Uterus (tissue), 4 donors: ENCODE results near the gene TLX2. TPM values are rescaled to one million over a fixed set of nuclear protein-coding genes. Genes with fewer than 3 reads are reported as not detected.

Experiments used
- DNase-seq, 2 donors: peaks; one replicate each; pipeline ENCODE4 v3.0.0-alpha.2; 2019 to 2020
- H3K27ac ChIP-seq, 2 donors: fragments of 200-600 bp; sonication (generic); 1 replicate in 1 of 2; 2 replicates in 1 of 2; pipeline ENCODE4 v1.5.1; 2016 to 2018
- H3K27me3 ChIP-seq, 2 donors: fragments of 200-600 bp; sonication (generic); one replicate each; pipeline ENCODE4 v1.5.1; 2018 to 2019; ENCODE audit warnings: control low read depth in 1 of 2
- H3K36me3 ChIP-seq, 2 donors: fragments of 200-600 bp; sonication (generic); one replicate each; pipeline ENCODE4 v1.5.1; 2019; ENCODE audit warnings: control low read depth in 1 of 2
- H3K4me1 ChIP-seq, 2 donors: fragments of 200-600 bp; sonication (generic); one replicate each; pipeline ENCODE4 v1.5.1; 2018 to 2019; ENCODE audit warnings: control low read depth in 1 of 2
- H3K4me3 ChIP-seq, 2 donors: fragments of 200-600 bp; sonication (generic); 1 replicate in 1 of 2; 2 replicates in 1 of 2; pipeline ENCODE4 v1.5.1; 2018 to 2019; ENCODE audit warnings: mild to moderate bottlenecking in 1 of 2
- H3K9me3 ChIP-seq, 2 donors: fragments of 200-600 bp; sonication (generic); one replicate each; pipeline ENCODE4 v1.5.1; 2019; ENCODE audit warnings: control low read depth in 1 of 2
- CTCF ChIP-seq, 4 experiments: fragments of 200-600 bp in 2 of 4; fragments of 450-650 bp in 2 of 4; sonication (generic) in 2 of 4; IDR thresholded peaks; one replicate each; pipeline ENCODE4 v1.5.1; 2016 to 2019; ENCODE audit warnings: antibody characterized with exemption in 4 of 4, mild to moderate bottlenecking in 2 of 4, moderate library complexity in 1 of 4
- POLR2A ChIP-seq, 2 donors: fragments of 450-650 bp; IDR thresholded peaks; one replicate each; pipeline ENCODE4 v1.6.1; 2016; ENCODE audit warnings: antibody characterized with exemption in 2 of 2, mild to moderate bottlenecking in 1 of 2, moderate library complexity in 1 of 2
- intact Hi-C: fragments of 100-400 bp; cut with DNase I; formaldehyde crosslinking; loops from one replicate; pipeline ENCODE4 v1.15.1; 2023; ENCODE audit warnings: low total_unique reads
- total RNA-seq, 4 donors: library from RNA; depleted of rRNA in 3 of 4; stranded (reverse); fragments of >200 nt in 3 of 4; gene quantifications; one replicate each; pipeline versions ENCODE4 v1.1.0 to v1.2.4, GENCODE V29; 2014 to 2023
- donor health status: DM: yes; HTN: yes; CAD: no.

TLX2 gene
- total RNA-seq, 4 donors from 2014 or later = 0.55 TPM; not detected in 3

DNA sequence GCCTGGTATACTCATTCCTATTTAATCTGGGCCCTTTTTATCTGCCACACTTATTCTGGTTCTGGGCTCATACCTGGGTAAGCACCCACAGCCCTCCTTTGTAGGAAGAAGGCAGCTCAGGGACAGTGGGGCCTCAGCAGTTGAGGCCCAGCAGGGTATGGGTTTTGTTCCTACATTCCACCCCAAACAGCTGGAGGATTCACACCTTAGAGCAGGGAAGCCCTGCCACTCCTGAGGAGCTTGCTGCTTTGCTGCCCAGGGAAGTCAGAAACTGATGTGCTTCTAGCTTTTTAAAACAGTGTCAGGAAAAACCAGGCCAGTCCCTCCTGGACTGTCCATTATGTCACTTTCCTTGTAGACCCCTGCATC lies 13.7 kb upstream of the TLX2 start:
- TF ChIP-seq CTCF (IDR thresholded peaks at IDR 0.05) (no peak), POLR2A (IDR thresholded peaks at IDR 0.05) (no peak)
- Histone ChIP-seq H3K4me1 (peaks cover 0 to 15% of the 10 kb centered on the region in 2 donors), H3K4me3 (no peak overlapping the region), H3K9me3 (no peaks in the 10 kb centered on the region), H3K27ac (no peak overlapping the region), H3K36me3 (no peaks in the 10 kb centered on the region), H3K27me3 (peaks cover 4 to 28% of the 10 kb centered on the region in 2 donors)
- intact Hi-C loops = no loop called here
- no peak for DNase-seq

GRCh38 chr2:74501335-74502071 lies 12.7 kb upstream of the TLX2 start:
- intact Hi-C loops = no loop called here
- Histone ChIP-seq H3K9me3 (no peaks in the 10 kb centered on the region), H3K36me3 (no peaks in the 10 kb centered on the region), H3K27ac (no peak overlapping the region), H3K4me3 (no peak overlapping the region), H3K4me1 (peaks cover 0 to 19% of the 10 kb centered on the region in 2 donors), H3K27me3 (peaks cover 4 to 28% of the 10 kb centered on the region in 2 donors)
- no peak for DNase-seq
- TF ChIP-seq CTCF (IDR thresholded peaks at IDR 0.05) (no peak), POLR2A (IDR thresholded peaks at IDR 0.05) (no peak)

DNA sequence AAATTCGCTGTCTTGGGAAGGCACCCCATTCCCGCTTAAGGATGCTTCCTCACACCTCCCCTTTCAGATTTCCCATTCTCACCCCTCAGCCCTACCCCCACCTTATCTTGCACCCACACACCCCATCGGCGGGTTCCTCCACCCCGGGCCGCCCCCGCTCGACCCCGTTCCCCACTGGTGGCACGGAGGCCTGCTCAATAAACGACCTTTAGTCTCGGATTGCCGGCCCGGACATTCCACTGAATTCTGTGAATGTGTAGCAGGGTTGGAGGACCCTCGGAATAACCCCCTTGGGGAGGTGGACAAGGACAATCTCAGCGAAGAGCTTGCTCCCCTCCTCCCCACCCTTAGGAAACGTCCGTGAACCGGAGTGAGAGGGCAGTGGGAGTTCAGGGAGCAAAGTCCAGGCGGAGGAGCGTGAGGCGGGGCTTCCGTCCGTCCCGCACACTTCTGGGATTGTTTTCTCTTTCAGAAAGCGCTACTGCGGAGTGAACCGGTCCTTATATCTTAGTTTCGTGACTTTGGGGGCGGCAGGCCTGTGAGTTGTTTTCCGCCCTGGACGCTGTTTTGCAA lies 12.0 kb upstream of the TLX2 start:
- peak overlapping the region; percentile 23 to 38 for H3K4me3 ChIP-seq
- peak overlapping the region in 1 of 2 donors; percentile 55 for H3K27ac ChIP-seq

DNA sequence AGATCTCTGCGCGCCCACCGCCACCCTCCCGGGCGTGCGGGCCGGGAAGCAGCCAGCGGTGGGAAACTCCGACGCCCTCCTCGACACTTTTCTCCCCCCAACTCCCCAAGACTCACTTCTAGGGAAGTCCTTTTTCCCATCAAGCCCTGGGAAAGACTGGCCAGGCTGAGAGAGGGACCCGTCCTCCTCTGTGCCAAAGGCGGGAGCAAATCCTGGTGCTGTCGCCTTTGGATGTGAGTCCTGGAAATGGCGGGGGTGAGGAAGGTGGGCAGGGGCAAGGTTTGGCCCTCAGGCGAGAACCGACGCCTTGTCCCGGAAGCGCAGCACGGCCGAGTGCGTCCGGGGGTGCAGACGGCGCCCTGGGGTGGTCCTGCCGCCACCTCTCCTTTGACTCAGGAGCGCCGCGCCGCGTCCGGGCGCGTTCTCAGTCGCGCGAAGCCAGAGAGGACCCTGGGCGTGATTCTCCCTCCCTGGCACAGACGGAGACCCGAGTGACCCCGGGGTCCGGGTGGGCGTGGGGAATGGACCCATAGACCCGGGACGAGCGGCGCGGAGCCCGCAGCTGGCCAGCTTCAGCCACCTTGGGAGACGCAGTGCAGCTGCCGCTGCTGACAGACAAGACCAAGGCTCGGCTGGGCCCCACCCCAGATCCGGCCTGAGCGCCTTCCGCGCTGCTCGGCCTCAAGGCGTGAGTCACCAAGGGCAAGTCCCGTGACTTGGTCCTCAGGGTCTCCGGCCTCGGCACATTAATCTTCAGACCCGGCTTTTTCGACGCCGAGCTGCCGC lies 11.3 kb upstream of the TLX2 start:
- intact Hi-C loops = no loop called here
- no peak for TF ChIP-seq CTCF (IDR thresholded peaks at IDR 0.05)
- TF ChIP-seq POLR2A (IDR thresholded peaks at IDR 0.05) = peak in 1 of 2 donors; percentile 29
- peak; percentile 61 to 69 for DNase-seq
- H3K36me3 ChIP-seq = no peaks in the 10 kb centered on the region
- no peaks in the 10 kb centered on the region for H3K9me3 ChIP-seq
- peaks cover 4 to 26% of the 10 kb centered on the region in 2 donors for H3K27me3 ChIP-seq
- H3K27ac ChIP-seq = peak overlapping the region in 1 of 2 donors; percentile 77
- peak overlapping the region; percentile 23 to 38 for H3K4me3 ChIP-seq
- H3K4me1 ChIP-seq = peaks cover 0 to 21% of the 10 kb centered on the region in 2 donors

More for the DNA sequence above, 12.0 kb upstream of the TLX2 start:
- DNase-seq = no peak
- H3K4me1 ChIP-seq = peaks cover 0 to 24% of the 10 kb centered on the region in 2 donors
- H3K9me3 ChIP-seq = no peaks in the 10 kb centered on the region
- TF ChIP-seq CTCF (IDR thresholded peaks at IDR 0.05) = no peak
- no peak for TF ChIP-seq POLR2A (IDR thresholded peaks at IDR 0.05)
- intact Hi-C loops = no loop called here
- no peaks in the 10 kb centered on the region for H3K36me3 ChIP-seq
- peaks cover 4 to 28% of the 10 kb centered on the region in 2 donors for H3K27me3 ChIP-seq
